Adrenal gland (tissue), 5 donors: ENCODE data around the gene XYLT2.

Experiments
- CTCF ChIP-seq, 6 experiments: fragments of 450-650 bp in 4 of 6; fragments of 200-600 bp in 2 of 6; sonication (generic) in 1 of 6; IDR thresholded peaks; 1 replicate in 5 of 6; 2 replicates in 1 of 6; pipeline versions ENCODE4 v1.5.1 to v1.8.0; 2016 to 2021; ENCODE audit warnings: antibody characterized with exemption in 6 of 6, mild to moderate bottlenecking in 2 of 6, moderate library complexity in 1 of 6
- POLR2A ChIP-seq, 2 donors: fragments of 450-650 bp; IDR thresholded peaks; one replicate each; pipeline ENCODE4 v1.6.1; 2017; ENCODE audit warnings: antibody characterized with exemption in 2 of 2, mild to moderate bottlenecking in 2 of 2, moderate library complexity in 1 of 2
- donor health status: DM: no; HTN: no; CAD: no.

DNA sequence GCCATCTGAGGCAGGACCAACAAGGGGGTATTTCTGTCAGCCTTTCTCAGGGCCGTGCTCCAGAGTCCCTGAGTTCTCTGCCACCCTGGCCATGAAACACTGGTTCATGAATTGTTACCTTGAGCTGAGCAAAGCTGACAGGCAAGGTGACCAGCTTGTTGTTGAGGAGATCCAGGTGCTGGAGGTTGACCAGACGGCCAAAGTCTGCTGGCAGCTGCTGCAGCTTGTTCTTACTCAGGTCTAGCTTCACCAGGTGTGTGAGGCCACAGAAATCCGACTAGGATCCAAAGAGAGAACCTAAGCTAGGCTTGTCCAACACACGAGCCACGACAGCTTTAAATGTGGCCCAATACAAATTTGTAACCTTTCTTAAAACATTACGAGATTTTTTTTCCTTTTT is 46.7 kb downstream of the XYLT2 start:
- TF ChIP-seq POLR2A (IDR thresholded peaks at IDR 0.05) (no peak), CTCF (IDR thresholded peaks at IDR 0.05) (no peak)
